T-helper 1 cell treated with Interleukin-12 subunit alpha and Interleukin-12 subunit beta and Interleukin-4 antibody, amounts not matched to agents 30 μg/mL and 1 μg/mL, for 36 hours (primary cell): ENCODE results near the gene DOCK1.
"Not testable (repeated sequence)": the region's sequence is repeated elsewhere in the genome, so short reads cannot be mapped to it uniquely, and the experiment has no call there.

Experiments
- H3K27ac Mint-ChIP-seq: one replicate; pipeline ENCODE4 v1.8.0; 2021; ENCODE audit warnings: mild to moderate bottlenecking, mixed read lengths
- H3K27me3 Mint-ChIP-seq: one replicate; pipeline ENCODE4 v1.8.0; 2021; ENCODE audit warnings: low read depth, mixed read lengths
- H3K36me3 Mint-ChIP-seq: one replicate; pipeline ENCODE4 v1.8.0; 2021; ENCODE audit warnings: low read depth, mixed read lengths
- H3K4me1 Mint-ChIP-seq: one replicate; pipeline ENCODE4 v1.8.0; 2021; ENCODE audit warnings: low read depth, mixed read lengths
- H3K4me3 Mint-ChIP-seq: one replicate; pipeline ENCODE4 v1.8.0; 2021; ENCODE audit warnings: mild to moderate bottlenecking, moderate library complexity, mixed read lengths
- H3K9me3 Mint-ChIP-seq: one replicate; pipeline ENCODE4 v1.8.0; 2021; ENCODE audit warnings: mixed read lengths

DOCK1 gene

GRCh38 chr10:127283017-127283416, 377.8 kb downstream of the DOCK1 start:
- H3K4me3 Mint-ChIP-seq: no peak overlapping the region
- H3K27me3 Mint-ChIP-seq: peaks cover 39% of the 10 kb centered on the region
- H3K4me1 Mint-ChIP-seq: no peaks in the 10 kb centered on the region
- H3K9me3 Mint-ChIP-seq: peaks cover 9% of the 10 kb centered on the region
- no peak overlapping the region for H3K27ac Mint-ChIP-seq
- H3K36me3 Mint-ChIP-seq: no peaks in the 10 kb centered on the region

- Mint-ChIP-seq H3K9me3 (peaks cover 11% of the 10 kb centered on the region), H3K4me1 (no peaks in the 10 kb centered on the region), H3K27me3 (peaks cover 41% of the 10 kb centered on the region), H3K4me3 (no peak overlapping the region), H3K36me3 (no peaks in the 10 kb centered on the region), H3K27ac (no peak overlapping the region)
Measured at GRCh38 chr10:127283576-127283975, 378.3 kb downstream of the DOCK1 start.

GRCh38 chr10:127290850-127291249, 385.6 kb downstream of the DOCK1 start:
- Mint-ChIP-seq H3K27ac (no peak overlapping the region), H3K4me1 (peaks cover 32% of the 10 kb centered on the region), H3K4me3 (no peak overlapping the region), H3K27me3 (peaks cover 49% of the 10 kb centered on the region), H3K9me3 (peaks cover 25% of the 10 kb centered on the region), H3K36me3 (peaks cover 4% of the 10 kb centered on the region)

GRCh38 chr10:127291329-127291728, 386.1 kb downstream of the DOCK1 start:
- Mint-ChIP-seq H3K36me3 (peaks cover 4% of the 10 kb centered on the region), H3K4me1 (peaks cover 36% of the 10 kb centered on the region), H3K27me3 (peaks cover 52% of the 10 kb centered on the region), H3K4me3 (no peak overlapping the region), H3K9me3 (peaks cover 25% of the 10 kb centered on the region), H3K27ac (no peak overlapping the region)

GRCh38 chr10:127292888-127293287, 387.7 kb downstream of the DOCK1 start:
- H3K27me3 Mint-ChIP-seq: peaks cover 53% of the 10 kb centered on the region

GRCh38 chr10:127293640-127294039, 388.4 kb downstream of the DOCK1 start:
- H3K27ac Mint-ChIP-seq: peak overlapping the region; percentile 57
- H3K9me3 Mint-ChIP-seq: peaks cover 13% of the 10 kb centered on the region
- H3K4me3 Mint-ChIP-seq: peak overlapping the region; percentile 22
- peaks cover 38% of the 10 kb centered on the region for H3K4me1 Mint-ChIP-seq
- H3K36me3 Mint-ChIP-seq: peaks cover 4% of the 10 kb centered on the region
- peaks cover 53% of the 10 kb centered on the region for H3K27me3 Mint-ChIP-seq

More at GRCh38 chr10:127292888-127293287, 387.7 kb downstream of the DOCK1 start:
- H3K4me3 Mint-ChIP-seq: peak overlapping the region; percentile 4
- peaks cover 18% of the 10 kb centered on the region for H3K9me3 Mint-ChIP-seq
- peaks cover 4% of the 10 kb centered on the region for H3K36me3 Mint-ChIP-seq
- no peak overlapping the region for H3K27ac Mint-ChIP-seq
- H3K4me1 Mint-ChIP-seq: peaks cover 38% of the 10 kb centered on the region

GRCh38 chr10:127296696-127297095, 391.5 kb downstream of the DOCK1 start:
- peaks cover 38% of the 10 kb centered on the region for H3K4me1 Mint-ChIP-seq
- H3K36me3 Mint-ChIP-seq: peaks cover 4% of the 10 kb centered on the region
- H3K27ac Mint-ChIP-seq: no peak overlapping the region

GRCh38 chr10:127298381-127298780, 393.2 kb downstream of the DOCK1 start:
- Mint-ChIP-seq H3K27ac (no peak overlapping the region), H3K4me1 (peaks cover 24% of the 10 kb centered on the region), H3K4me3 (no peak overlapping the region), H3K36me3 (peaks cover 4% of the 10 kb centered on the region), H3K27me3 (peaks cover 35% of the 10 kb centered on the region), H3K9me3 (peaks cover 3% of the 10 kb centered on the region)

More at GRCh38 chr10:127296696-127297095, 391.5 kb downstream of the DOCK1 start:
- Mint-ChIP-seq H3K9me3 (peaks cover 3% of the 10 kb centered on the region), H3K27me3 (peaks cover 34% of the 10 kb centered on the region), H3K4me3 (no peak overlapping the region)

- not testable (repeated sequence) for H3K4me3 Mint-ChIP-seq, H3K9me3 Mint-ChIP-seq, H3K36me3 Mint-ChIP-seq, H3K27ac Mint-ChIP-seq
- peaks cover 16% of the 10 kb centered on the region for H3K4me1 Mint-ChIP-seq
- H3K27me3 Mint-ChIP-seq: peaks cover 38% of the 10 kb centered on the region
Measured at GRCh38 chr10:127299192-127299591, 394.0 kb downstream of the DOCK1 start.

GRCh38 chr10:127299956-127300689, 394.9 kb downstream of the DOCK1 start:
- Mint-ChIP-seq H3K4me1 (peaks cover 12% of the 10 kb centered on the region), H3K9me3 (no peaks in the 10 kb centered on the region), H3K27me3 (peaks cover 38% of the 10 kb centered on the region), H3K27ac (no peak overlapping the region), H3K4me3 (no peak overlapping the region), H3K36me3 (no peaks in the 10 kb centered on the region)

- Mint-ChIP-seq H3K27ac (no peak overlapping the region), H3K36me3 (no peaks in the 10 kb centered on the region), H3K9me3 (no peaks in the 10 kb centered on the region), H3K4me3 (no peak overlapping the region), H3K27me3 (peaks cover 38% of the 10 kb centered on the region), H3K4me1 (peaks cover 5% of the 10 kb centered on the region)
Measured at GRCh38 chr10:127300868-127301321, 395.7 kb downstream of the DOCK1 start.

GRCh38 chr10:127302343-127302742, 397.1 kb downstream of the DOCK1 start:
- Mint-ChIP-seq H3K4me1 (no peaks in the 10 kb centered on the region), H3K9me3 (no peaks in the 10 kb centered on the region), H3K4me3 (no peak overlapping the region), H3K27me3 (peaks cover 26% of the 10 kb centered on the region), H3K36me3 (no peaks in the 10 kb centered on the region), H3K27ac (no peak overlapping the region)

GRCh38 chr10:127303105-127303504, 397.9 kb downstream of the DOCK1 start:
- Mint-ChIP-seq H3K36me3 (no peaks in the 10 kb centered on the region), H3K4me3 (no peak overlapping the region), H3K27me3 (peaks cover 27% of the 10 kb centered on the region), H3K4me1 (no peaks in the 10 kb centered on the region), H3K27ac (no peak overlapping the region), H3K9me3 (no peaks in the 10 kb centered on the region)

GRCh38 chr10:127303746-127304145, 398.5 kb downstream of the DOCK1 start:
- Mint-ChIP-seq H3K36me3 (no peaks in the 10 kb centered on the region), H3K27ac (no peak overlapping the region), H3K4me1 (no peaks in the 10 kb centered on the region), H3K4me3 (no peak overlapping the region), H3K27me3 (peaks cover 28% of the 10 kb centered on the region), H3K9me3 (no peaks in the 10 kb centered on the region)

- H3K27ac Mint-ChIP-seq: no peak overlapping the region
- H3K4me1 Mint-ChIP-seq: no peaks in the 10 kb centered on the region
- peaks cover 18% of the 10 kb centered on the region for H3K27me3 Mint-ChIP-seq
- no peaks in the 10 kb centered on the region for H3K36me3 Mint-ChIP-seq
- H3K4me3 Mint-ChIP-seq: no peak overlapping the region
- no peaks in the 10 kb centered on the region for H3K9me3 Mint-ChIP-seq
Measured at GRCh38 chr10:127306479-127306878, 401.3 kb downstream of the DOCK1 start.
